Liver (tissue), 9 donors: Measurements from ENCODE around the gene ERC1. TPM values are rescaled to one million over a fixed set of nuclear protein-coding genes. Genes with fewer than 3 reads are reported as not detected.

Experiments
- DNase-seq: peaks from one replicate; pipeline ENCODE4 v3.0.0-alpha.2; 2017; ENCODE audit warnings: low spot score
- H3K27ac ChIP-seq, 2 donors: one replicate each; pipeline ENCODE4 v1.7.0; 2013; ENCODE audit warnings: inconsistent platforms in 2 of 2, low read length in 2 of 2, control low read depth in 1 of 2, low read depth in 1 of 2, mild to moderate bottlenecking in 1 of 2
- H3K27me3 ChIP-seq, 4 donors: one replicate each; pipeline versions ENCODE4 v1.6.1 to v1.7.0; 2013; ENCODE audit warnings: low read length in 3 of 4, inconsistent platforms in 1 of 4, mild to moderate bottlenecking in 1 of 4, moderate library complexity in 1 of 4; ENCODE audit not compliant: control insufficient read depth in 4 of 4, insufficient read depth in 4 of 4
- H3K36me3 ChIP-seq, 4 donors: one replicate each; pipeline versions ENCODE4 v1.6.1 to v1.7.0; 2013; ENCODE audit warnings: low read length in 3 of 4, mild to moderate bottlenecking in 3 of 4, low read depth in 1 of 4, moderate library complexity in 1 of 4; ENCODE audit not compliant: control insufficient read depth in 4 of 4, insufficient read depth in 3 of 4
- H3K4me1 ChIP-seq, 4 donors: one replicate each; pipeline versions ENCODE4 v1.6.1 to v1.7.0; 2013; ENCODE audit warnings: low read length in 3 of 4, mild to moderate bottlenecking in 3 of 4, moderate library complexity in 1 of 4; ENCODE audit not compliant: control insufficient read depth in 4 of 4, insufficient read depth in 4 of 4
- H3K4me3 ChIP-seq, 3 donors: one replicate each; pipeline versions ENCODE4 v1.6.1 to v1.7.0; 2013; ENCODE audit warnings: low read length in 3 of 3, control low read depth in 1 of 3, low read depth in 1 of 3, mild to moderate bottlenecking in 1 of 3
- H3K9ac ChIP-seq, 2 donors: one replicate each; pipeline ENCODE4 v1.7.0; 2013; ENCODE audit warnings: low read length in 2 of 2, mild to moderate bottlenecking in 2 of 2, moderate library complexity in 2 of 2, control low read depth in 1 of 2, low read depth in 1 of 2
- H3K9me3 ChIP-seq, 4 donors: one replicate each; pipeline versions ENCODE4 v1.6.1 to v1.7.0; 2013; ENCODE audit warnings: low read length in 3 of 4; ENCODE audit not compliant: control insufficient read depth in 4 of 4
- ATF3 ChIP-seq: IDR thresholded peaks from 2 replicates; pipeline ENCODE4 v1.6.1; 2016; ENCODE audit warnings: antibody characterized with exemption
- CTCF ChIP-seq: fragments of 150-350 bp; IDR thresholded peaks from 2 replicates; pipeline ENCODE4 v1.5.1; 2017; ENCODE audit warnings: improper control_type of control experiment, low read depth, low read length; ENCODE audit not compliant: missing input control
- EGR1 ChIP-seq, 2 donors: IDR thresholded peaks; 2 replicates each; pipeline ENCODE4 v1.6.1; 2016 to 2018; ENCODE audit warnings: antibody characterized with exemption in 2 of 2, low read depth in 2 of 2
- FOXA1 ChIP-seq: IDR thresholded peaks from 2 replicates; pipeline ENCODE4 v1.6.1; 2016; ENCODE audit warnings: antibody characterized with exemption
- GABPA ChIP-seq, 2 donors: IDR thresholded peaks in 1 of 2; conservative IDR thresholded peaks in 1 of 2; 2 replicates each; pipeline ENCODE4 v1.6.1; 2016; ENCODE audit warnings: antibody characterized with exemption in 2 of 2, mild to moderate bottlenecking in 1 of 2, moderate library complexity in 1 of 2
- HNF4A ChIP-seq, 2 donors: conservative IDR thresholded peaks; 2 replicates each; pipeline ENCODE4 v1.6.1; 2016; ENCODE audit warnings: antibody characterized with exemption in 2 of 2, mild to moderate bottlenecking in 2 of 2
- HNF4G ChIP-seq: IDR thresholded peaks from 2 replicates; pipeline ENCODE4 v1.6.1; 2016; ENCODE audit warnings: antibody characterized with exemption
- JUND ChIP-seq, 2 donors: IDR thresholded peaks; 2 replicates each; pipeline ENCODE4 v1.6.1; 2016; ENCODE audit warnings: antibody characterized with exemption in 2 of 2
- MAX ChIP-seq: IDR thresholded peaks from 2 replicates; pipeline ENCODE4 v1.6.1; 2016; ENCODE audit warnings: antibody characterized with exemption
- NR2F2 ChIP-seq: IDR thresholded peaks from 2 replicates; pipeline ENCODE4 v1.6.1; 2016; ENCODE audit warnings: antibody characterized with exemption
- RAD21 ChIP-seq, 2 donors: IDR thresholded peaks; 2 replicates each; pipeline ENCODE4 v1.6.1; 2016; ENCODE audit warnings: antibody characterized with exemption in 2 of 2, mild to moderate bottlenecking in 2 of 2
- REST ChIP-seq: IDR thresholded peaks from 2 replicates; pipeline ENCODE4 v1.6.1; 2016; ENCODE audit warnings: antibody characterized with exemption, mild to moderate bottlenecking
- SP1 ChIP-seq: IDR thresholded peaks from 2 replicates; pipeline ENCODE4 v1.6.1; 2018; ENCODE audit warnings: antibody characterized with exemption, mild to moderate bottlenecking
- TAF1 ChIP-seq: conservative IDR thresholded peaks from 2 replicates; pipeline ENCODE4 v1.6.1; 2016; ENCODE audit warnings: antibody characterized with exemption, mild to moderate bottlenecking
- YY1 ChIP-seq: IDR thresholded peaks from 2 replicates; pipeline ENCODE4 v1.6.1; 2016; ENCODE audit warnings: antibody characterized with exemption, mild to moderate bottlenecking
- ZBTB33 ChIP-seq: IDR thresholded peaks from 2 replicates; pipeline ENCODE4 v1.6.1; 2016; ENCODE audit warnings: antibody characterized with exemption
- WGBS: extraction: QIAGEN DNeasy Blood & Tissue Kit; methylation state at CpG from one replicate; pipeline ENCODE4 v1.1.7; 2013; 5-methylcytosine and 5-hydroxymethylcytosine counted together
- polyA plus RNA-seq, 2 donors: library from polyadenylated mRNA; stranded (reverse) in 1 of 2; unstranded in 1 of 2; fragments of 200-250 nt in 1 of 2; fragments of >200 nt in 1 of 2; fragmentation: Nextera tagmentation in 1 of 2; extraction: Ambion mirVana in 1 of 2; gene quantifications; one replicate each; pipeline versions ENCODE4 v1.2.1 to v1.2.3, GENCODE V29; 2013 to 2015
- total RNA-seq, 2 donors: library from RNA; depleted of rRNA; stranded (reverse); fragments of >200 nt; gene quantifications; one replicate each; pipeline ENCODE4 v1.2.3, GENCODE V29; 2014
- donor health status: healthy.
- donor health status: healthy.
- donor health status: healthy.
- donor health status: healthy.
- donor health status: healthy.

The ERC1 gene
- total and polyA plus RNA-seq, 4 donors, result 6.2 to 50.2 (median 10.3) TPM

GRCh38 chr12:1419849-1420371 is 428.9 kb downstream of the ERC1 start:
- Histone ChIP-seq H3K36me3 (no peaks in the 10 kb centered on the region), H3K27me3 (no peaks in the 10 kb centered on the region), H3K4me3 (no peak overlapping the region), H3K27ac (no peak overlapping the region), H3K9ac (no peak overlapping the region), H3K4me1 (no peaks in the 10 kb centered on the region), H3K9me3 (peaks cover 0 to 9% (median 3%) of the 10 kb centered on the region in 4 donors)
- TF ChIP-seq SP1 (no peak), CTCF (no peak), GABPA (IDR thresholded peaks at IDR 0.05 in 1 of 2, conservative IDR thresholded peaks at IDR 0.05 in 1 of 2) (no peak), ATF3 (no peak), YY1 (no peak), TAF1 (no peak), ZBTB33 (no peak), JUND (IDR thresholded peaks at IDR 0.05) (no peak), EGR1 (IDR thresholded peaks at IDR 0.05; ENCODE audit: low read depth in 2 of 2) (no peak), RAD21 (IDR thresholded peaks at IDR 0.05) (no peak), HNF4A (conservative IDR thresholded peaks at IDR 0.05) (no peak), HNF4G (no peak), MAX (no peak), FOXA1 (no peak), NR2F2 (no peak), REST (no peak)
- DNase-seq, result no peak
- 81% methylated on average over 1 of the region's 1 CpG for WGBS
